ENCODE measurements around the gene TRPV4.

The TRPV4 gene

DNA sequence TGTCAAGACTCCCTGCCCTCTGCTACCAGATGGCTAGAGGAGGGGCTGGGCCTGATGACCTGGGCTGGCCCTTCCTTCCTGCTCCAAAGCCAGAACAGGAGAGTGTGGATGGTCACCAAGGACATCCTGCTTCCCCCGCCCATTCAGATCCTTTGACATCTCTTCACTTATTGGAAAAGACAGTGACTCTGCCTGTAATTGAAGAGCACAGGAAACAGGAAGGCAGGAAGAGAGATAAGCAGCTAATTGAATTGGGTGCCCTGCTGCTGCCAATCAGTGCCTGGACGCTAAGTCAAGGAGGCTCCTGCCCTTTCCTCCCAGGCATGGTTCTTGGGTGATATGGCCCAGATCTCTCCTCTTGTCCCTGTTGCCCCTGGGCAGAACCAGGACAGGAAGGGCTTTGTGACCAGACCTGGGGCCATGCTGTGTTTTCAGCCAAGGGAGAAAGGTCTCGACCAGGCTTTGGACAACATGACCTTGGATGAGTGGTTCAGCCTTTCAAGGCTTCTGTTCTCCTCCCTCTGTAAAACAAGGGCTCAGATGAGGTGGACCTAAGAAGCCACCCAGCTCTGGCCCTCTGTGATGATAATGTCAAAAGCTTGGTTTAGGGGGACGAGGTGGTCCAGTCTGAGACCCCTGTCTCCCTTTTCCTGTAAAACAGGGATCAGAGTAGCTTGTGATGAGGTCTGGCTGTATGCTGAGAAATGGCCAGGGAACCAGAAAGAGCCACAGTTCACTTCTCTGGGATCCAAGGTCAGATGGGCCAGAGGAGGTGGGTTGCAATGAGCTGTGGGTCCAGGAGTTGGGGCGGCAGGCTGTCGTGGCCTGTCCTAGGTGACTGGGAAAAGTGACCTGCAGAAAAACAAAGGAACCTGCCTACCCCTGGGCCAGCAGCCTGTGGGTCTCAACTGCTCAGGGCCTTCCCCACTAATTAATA lies 80.8 kb downstream of the TRPV4 start:
- DNase-seq (ENCODE audit: extremely low read depth, low read depth): no peak
- TF ChIP-seq CTCF (IDR thresholded peaks at IDR 0.05; ENCODE audit: low read depth, low read length, missing control alignments): no peak
- no peak overlapping the region for H3K4me3 ChIP-seq (replicated peaks; ENCODE audit: low read depth, low read length)

- no peak overlapping the region for H3K4me3 ChIP-seq (replicated peaks; ENCODE audit: low read depth, low read length)
- no peak for DNase-seq (ENCODE audit: extremely low read depth, low read depth)
- TF ChIP-seq CTCF (IDR thresholded peaks at IDR 0.05; ENCODE audit: low read depth, low read length, missing control alignments): no peak
These were observed 87.9 kb downstream of the TRPV4 start for GRCh38 chr12:109744986-109745942.

DNA sequence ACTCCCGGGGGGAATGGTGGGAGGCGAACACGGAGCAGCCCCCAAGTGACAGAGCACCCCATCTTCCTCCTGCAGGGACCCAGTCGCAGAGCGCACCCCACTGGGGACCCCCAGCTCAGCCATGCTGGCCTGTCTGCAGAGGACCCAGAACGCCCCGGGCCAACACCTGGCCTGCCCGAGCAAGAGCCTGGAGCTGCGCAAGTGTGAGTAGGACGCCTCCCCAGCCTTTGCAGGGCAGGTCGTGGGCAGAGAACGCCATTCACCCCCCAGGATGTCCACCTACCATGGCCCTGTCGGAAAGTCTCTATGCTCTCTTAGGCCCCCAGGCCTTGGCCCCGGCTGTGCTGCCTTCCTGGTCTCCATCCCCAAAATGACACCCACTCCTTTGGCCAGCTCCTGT lies 89.2 kb downstream of the TRPV4 start:
- no peak overlapping the region for H3K4me3 ChIP-seq (replicated peaks; ENCODE audit: low read depth, low read length)
- DNase-seq (ENCODE audit: extremely low read depth, low read depth): no peak
- no peak for TF ChIP-seq CTCF (IDR thresholded peaks at IDR 0.05; ENCODE audit: low read depth, low read length, missing control alignments)

DNA sequence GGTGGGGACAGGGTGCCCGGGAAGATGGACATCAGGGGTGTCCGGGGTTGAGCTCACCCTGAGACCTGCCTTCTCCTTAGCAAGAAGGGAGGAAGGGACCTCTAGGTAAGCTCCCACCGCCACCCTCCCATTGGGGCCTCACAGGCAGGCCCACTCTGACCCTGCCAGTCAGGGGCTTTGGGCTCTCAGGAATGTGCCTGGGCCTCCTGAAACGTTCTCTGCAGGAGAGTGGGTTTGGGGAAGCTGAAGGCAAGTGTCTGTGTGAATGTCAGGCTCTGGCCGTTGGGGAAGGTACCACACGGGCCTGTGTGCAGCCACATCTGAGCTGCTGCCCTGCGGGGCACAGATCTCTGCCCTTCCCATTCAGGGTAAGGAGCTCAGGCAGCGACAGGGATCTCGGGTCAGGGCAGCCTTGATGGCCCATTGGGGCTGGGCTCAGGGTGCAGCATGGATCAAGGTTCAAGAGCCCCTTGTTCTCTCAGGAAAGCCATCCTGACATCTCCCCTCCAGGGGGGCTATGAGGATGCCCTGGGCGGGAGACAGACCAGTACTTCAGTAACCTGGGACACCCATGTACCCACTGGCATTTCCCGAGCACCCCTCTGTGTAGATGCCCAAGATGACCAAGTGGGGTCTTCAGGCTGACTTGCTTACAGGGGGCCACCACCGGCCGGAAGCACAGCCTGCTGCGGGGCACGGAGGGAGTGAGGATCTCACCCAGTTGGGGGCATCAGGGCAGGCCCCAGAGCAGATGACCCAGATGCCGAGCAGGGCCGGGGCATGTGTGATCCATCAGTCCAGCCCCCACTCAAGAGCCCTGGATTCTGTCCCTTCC lies 89.9 kb downstream of the TRPV4 start:
- no peak overlapping the region for H3K4me3 ChIP-seq (replicated peaks; ENCODE audit: low read depth, low read length)
- TF ChIP-seq CTCF (IDR thresholded peaks at IDR 0.05; ENCODE audit: low read depth, low read length, missing control alignments): no peak
- DNase-seq (ENCODE audit: extremely low read depth, low read depth): no peak

GRCh38 chr12:109741970-109742703 lies 91.1 kb downstream of the TRPV4 start:
- no peak for TF ChIP-seq CTCF (IDR thresholded peaks at IDR 0.05; ENCODE audit: low read depth, low read length, missing control alignments)
- no peak for DNase-seq (ENCODE audit: extremely low read depth, low read depth)
- no peak overlapping the region for H3K4me3 ChIP-seq (replicated peaks; ENCODE audit: low read depth, low read length)
